Effector CD8-positive, alpha-beta T cell (primary cell): ENCODE results near the gene CPAMD8.
"Not testable (repeated sequence)": the region's sequence is repeated elsewhere in the genome, so short reads cannot be mapped to it uniquely, and the experiment has no call there.

Experiments used
- DNase-seq: peaks from one replicate; lab custom pipeline; 2025; lab: John Stamatoyannopoulos, UW

The CPAMD8 gene

GRCh38 chr19:16946951-16947940 is 79.4 kb downstream of the CPAMD8 start:
- DNase-seq = no peak

GRCh38 chr19:16945762-16946465 is 80.7 kb downstream of the CPAMD8 start:
- no peak for DNase-seq

GRCh38 chr19:16945364-16945714 is 81.3 kb downstream of the CPAMD8 start:
- DNase-seq = no peak

- DNase-seq = no peak
These were observed 81.8 kb downstream of the CPAMD8 start for GRCh38 chr19:16944626-16945363.

GRCh38 chr19:16943942-16944625 is 82.5 kb downstream of the CPAMD8 start:
- no peak for DNase-seq

- DNase-seq = not testable (repeated sequence)
These were observed 83.5 kb downstream of the CPAMD8 start for GRCh38 chr19:16943090-16943489.

DNA sequence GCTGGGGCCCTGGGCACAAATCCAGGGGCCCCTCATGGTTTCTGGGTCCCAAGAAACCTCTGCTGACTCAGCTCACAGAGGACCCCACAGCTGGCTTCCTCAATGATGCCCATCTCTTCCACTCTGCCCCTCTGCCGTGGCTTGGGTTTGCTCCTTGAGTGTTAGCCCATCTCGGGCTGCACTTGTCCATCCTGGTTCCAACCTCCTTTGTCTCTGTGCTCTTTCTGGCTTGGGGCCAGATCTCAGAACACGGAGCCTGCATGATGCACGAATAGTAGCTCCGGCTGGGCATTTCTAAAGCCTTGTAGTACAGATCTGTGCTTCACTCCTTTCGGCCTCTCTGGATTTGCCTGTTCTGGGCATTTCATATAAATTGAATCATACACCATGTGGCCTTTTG is 84.0 kb downstream of the CPAMD8 start:
- DNase-seq = no peak

DNA sequence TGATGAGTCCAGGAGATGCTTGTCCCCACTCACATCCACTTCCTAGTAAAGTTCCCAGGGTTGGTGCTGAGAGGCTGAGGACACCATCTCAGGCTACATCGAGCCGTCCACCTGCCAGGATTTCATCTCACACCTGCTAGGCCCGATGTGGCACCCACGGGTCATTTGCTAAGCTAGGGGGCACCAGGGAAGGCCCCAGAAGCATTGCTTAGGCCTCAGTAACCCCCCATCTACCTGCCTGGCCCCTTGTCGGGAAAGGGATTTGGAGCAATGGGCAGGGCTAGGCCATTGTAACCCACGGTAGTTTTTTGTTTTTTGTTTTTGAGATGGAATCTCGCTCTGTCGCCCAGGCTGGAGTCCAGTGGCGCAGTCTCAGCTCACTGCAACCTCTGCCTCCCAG is 86.0 kb downstream of the CPAMD8 start:
- DNase-seq = no peak

DNA sequence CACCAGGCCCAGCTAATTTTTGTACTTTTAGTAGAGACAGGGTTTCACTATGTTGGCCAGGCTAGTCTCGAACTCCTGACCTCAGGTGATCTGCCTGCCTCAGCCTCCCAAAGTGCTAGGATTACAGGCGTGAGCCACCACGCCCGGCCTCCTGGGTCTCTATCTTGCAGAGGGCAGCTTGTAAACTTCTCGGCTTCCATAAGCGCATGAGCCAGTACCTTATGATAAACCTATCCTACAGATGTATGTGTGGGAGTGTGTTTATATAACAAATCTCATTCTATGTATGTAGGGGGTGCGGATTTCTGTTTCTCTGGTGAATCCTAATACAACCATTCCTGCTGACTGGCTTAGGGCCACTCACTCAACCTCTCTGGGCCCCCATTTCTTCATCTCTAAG is 86.5 kb downstream of the CPAMD8 start:
- DNase-seq = not testable (repeated sequence)

- DNase-seq = no peak
These were observed 88.4 kb downstream of the CPAMD8 start for GRCh38 chr19:16938211-16938610.

- DNase-seq = not testable (repeated sequence)
These were observed 88.8 kb downstream of the CPAMD8 start for GRCh38 chr19:16937796-16938195.

DNA sequence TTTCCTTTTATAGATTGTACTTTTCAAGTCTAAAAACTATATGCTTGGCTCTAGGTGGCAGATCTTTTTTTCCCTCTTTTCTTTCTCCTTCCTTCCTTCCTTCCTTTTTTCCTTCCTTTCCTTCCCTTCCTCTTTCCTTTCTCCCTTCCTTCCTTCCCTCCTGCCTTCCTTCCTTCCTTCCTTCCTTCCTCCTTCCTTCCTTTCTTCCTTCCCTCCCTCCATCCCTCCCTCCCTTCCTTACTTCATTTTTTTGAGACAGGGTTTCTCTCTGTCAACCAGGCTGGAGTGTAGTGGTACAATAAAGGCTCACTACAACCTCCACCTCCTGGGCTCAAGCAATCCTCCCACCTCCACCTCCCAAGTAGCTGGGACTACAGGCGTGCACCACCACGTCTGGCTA is 89.7 kb downstream of the CPAMD8 start:
- DNase-seq = no peak

- DNase-seq = no peak
These were observed 92.1 kb downstream of the CPAMD8 start for GRCh38 chr19:16934489-16934888.

GRCh38 chr19:16931306-16931705 is 95.3 kb downstream of the CPAMD8 start:
- DNase-seq = no peak

DNA sequence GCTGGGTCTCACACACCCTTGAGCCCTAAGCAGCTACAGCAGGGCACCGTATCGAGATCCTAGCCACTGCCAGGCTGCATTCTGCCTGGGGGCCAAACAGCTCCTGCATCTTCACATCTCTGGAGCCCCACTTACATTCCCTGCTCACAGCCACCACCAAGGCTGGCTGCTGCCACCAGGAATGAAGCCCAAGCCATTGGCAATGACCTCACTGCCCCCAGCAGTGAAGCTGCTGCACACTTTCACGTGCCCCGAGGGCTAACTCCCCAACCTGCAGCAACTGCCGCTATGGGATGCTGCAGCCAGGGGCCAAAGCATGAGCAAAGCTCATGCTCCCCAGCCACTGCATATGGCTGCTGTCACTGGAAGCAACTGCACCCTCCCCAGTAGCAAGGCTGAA is 95.9 kb downstream of the CPAMD8 start:
- DNase-seq = no peak

- no peak for DNase-seq
These were observed 97.7 kb downstream of the CPAMD8 start for GRCh38 chr19:16928916-16929315.

GRCh38 chr19:16928351-16928750 is 98.3 kb downstream of the CPAMD8 start:
- DNase-seq = no peak

GRCh38 chr19:16927883-16928282 is 98.7 kb downstream of the CPAMD8 start:
- DNase-seq = no peak

DNA sequence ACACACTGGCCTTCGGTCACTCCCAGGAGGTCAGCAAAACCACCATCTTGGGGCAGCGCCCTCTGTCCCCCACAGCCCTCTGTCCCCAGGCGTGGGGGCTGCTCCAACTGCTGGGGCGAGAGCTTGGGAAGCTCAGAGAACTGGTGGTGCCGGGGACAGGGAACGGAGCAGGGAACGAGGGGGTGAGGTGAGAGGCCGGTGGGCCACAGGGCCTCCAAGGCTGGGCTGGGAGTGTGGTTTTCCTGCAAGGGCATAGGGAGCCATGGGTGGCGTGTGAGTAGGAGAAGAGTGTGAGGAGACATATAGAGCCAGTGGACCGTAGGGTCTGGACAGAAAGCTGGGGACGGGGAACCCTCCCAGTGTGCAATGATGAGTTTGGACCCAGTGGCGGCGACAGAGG is 103.7 kb downstream of the CPAMD8 start:
- DNase-seq = no peak

DNA sequence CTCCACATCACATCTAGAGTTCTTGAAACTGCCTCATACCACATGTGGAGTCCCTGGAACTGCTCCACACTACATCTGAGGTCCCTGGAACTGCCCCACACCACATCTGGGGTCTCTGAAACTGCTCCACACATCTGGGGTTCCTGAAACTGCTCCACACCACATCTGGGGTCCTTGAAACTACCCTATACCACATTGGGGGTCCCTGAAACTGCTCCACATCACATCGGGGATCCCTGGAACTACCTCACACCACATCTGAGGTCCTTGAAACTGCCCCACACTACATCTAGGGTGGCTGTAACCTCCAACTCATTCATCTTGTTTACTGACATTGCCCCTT is 104.0 kb downstream of the CPAMD8 start:
- no peak for DNase-seq

DNA sequence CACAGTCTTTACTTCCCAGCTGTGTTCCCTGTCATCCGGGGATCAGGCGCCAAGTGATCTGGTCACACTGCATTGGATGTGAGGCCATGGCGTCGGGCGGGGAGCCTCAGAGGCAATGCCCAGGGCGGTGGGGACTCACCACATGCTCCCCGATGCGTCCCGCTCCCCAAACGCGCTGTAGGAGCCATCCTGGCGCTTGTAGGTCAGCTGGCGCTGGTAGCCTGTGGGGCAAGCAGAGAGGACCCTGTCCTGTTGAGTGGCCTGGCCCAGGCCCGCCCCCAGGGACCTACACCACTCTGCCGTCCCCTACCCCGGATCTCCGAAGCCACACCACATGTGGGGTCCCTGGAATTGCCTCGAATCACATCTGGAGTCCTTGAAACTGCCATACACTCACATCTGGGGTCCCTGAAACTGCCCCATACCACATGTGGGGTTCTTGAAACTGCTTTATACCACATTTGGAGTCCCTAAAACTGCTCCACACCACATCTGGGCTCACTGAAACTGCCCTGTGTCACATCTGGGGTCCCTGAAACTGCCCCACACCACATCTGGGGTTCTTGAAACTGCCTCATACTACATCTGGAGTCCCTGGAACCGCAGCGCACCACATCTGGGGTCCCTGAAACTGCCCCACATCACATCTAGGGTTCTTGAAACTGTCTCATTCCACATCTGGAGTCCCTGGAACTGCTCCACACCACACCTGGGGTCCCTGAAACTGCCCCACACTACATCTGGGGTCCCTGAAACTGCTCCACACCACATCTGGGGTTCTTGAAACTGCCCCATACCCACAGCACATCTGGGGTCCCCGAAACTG is 104.6 kb downstream of the CPAMD8 start:
- no peak for DNase-seq
